CD8-positive, alpha-beta memory T cell (primary cell): ENCODE data around the gene DOCK3. TPM values are rescaled to one million over a fixed set of nuclear protein-coding genes. Genes with fewer than 3 reads are reported as not detected.
"Not testable (repeated sequence)": the region's sequence is repeated elsewhere in the genome, so short reads cannot be mapped to it uniquely, and the experiment has no call there.

ENCODE experiments used
- CTCF ChIA-PET: fragments of 350-600 bp; sonication (Branson Sonifier 250); formaldehyde crosslinking; loops from one replicate; lab custom pipeline; 2021; ENCODE audit warnings: antibody characterized with exemption; lab: Charles Lee
- POLR2A ChIA-PET: fragments of 350-600 bp; sonication (Branson Sonifier 250); formaldehyde crosslinking; loops from one replicate; lab custom pipeline; 2021; ENCODE audit warnings: antibody characterized with exemption; lab: Charles Lee
- DNase-seq, 5 donors: peaks; one replicate each; pipeline versions ENCODE4 v3.0.0 to v3.0.0-alpha.2; 2020 to 2022; ENCODE audit warnings: mixed read lengths in 1 of 5
- H3K27ac ChIP-seq: one replicate; pipeline ENCODE4 v1.7.0; 2013; ENCODE audit warnings: low read depth, mild to moderate bottlenecking, low read length, moderate library complexity
- H3K27me3 ChIP-seq: 2 replicates; pipeline ENCODE4 v1.7.0; 2013; ENCODE audit warnings: low read length, mild to moderate bottlenecking; ENCODE audit not compliant: insufficient read depth, poor library complexity, severe bottlenecking
- H3K36me3 ChIP-seq: 2 replicates; pipeline ENCODE4 v1.7.0; 2013; ENCODE audit warnings: mild to moderate bottlenecking, low read length, moderate library complexity; ENCODE audit not compliant: insufficient read depth
- H3K4me1 ChIP-seq: 2 replicates; pipeline ENCODE4 v1.7.0; 2013; ENCODE audit warnings: mild to moderate bottlenecking, low read length, moderate library complexity; ENCODE audit not compliant: insufficient read depth
- H3K4me3 ChIP-seq: 2 replicates; pipeline ENCODE4 v1.7.0; 2013; ENCODE audit warnings: mild to moderate bottlenecking, low read length
- H3K9me3 ChIP-seq: 2 replicates; pipeline ENCODE4 v1.7.0; 2013; ENCODE audit warnings: mild to moderate bottlenecking, low read length
- H3K27ac Mint-ChIP-seq, 8 donors: one replicate each; pipeline ENCODE4 v1.8.0; 2020 to 2021; ENCODE audit warnings: mixed read lengths in 8 of 8, mild to moderate bottlenecking in 6 of 8, inconsistent platforms in 3 of 8, moderate library complexity in 3 of 8
- H3K27me3 Mint-ChIP-seq, 2 donors: one replicate each; pipeline ENCODE4 v1.8.0; 2020 to 2021; ENCODE audit warnings: mixed read lengths in 2 of 2, mild to moderate bottlenecking in 1 of 2, moderate library complexity in 1 of 2
- H3K36me3 Mint-ChIP-seq, 3 donors: one replicate each; pipeline ENCODE4 v1.8.0; 2020 to 2021; ENCODE audit warnings: mixed read lengths in 3 of 3, inconsistent platforms in 1 of 3, mild to moderate bottlenecking in 1 of 3
- H3K4me1 Mint-ChIP-seq, 3 donors: one replicate each; pipeline ENCODE4 v1.8.0; 2020 to 2021; ENCODE audit warnings: mixed read lengths in 3 of 3, inconsistent platforms in 1 of 3, mild to moderate bottlenecking in 1 of 3
- H3K4me3 Mint-ChIP-seq, 7 donors: one replicate each; pipeline ENCODE4 v1.8.0; 2020 to 2021; ENCODE audit warnings: mixed read lengths in 7 of 7, mild to moderate bottlenecking in 6 of 7, moderate library complexity in 4 of 7, inconsistent platforms in 2 of 7
- H3K9me3 Mint-ChIP-seq, 5 donors: one replicate each; pipeline ENCODE4 v1.8.0; 2020 to 2022; ENCODE audit warnings: mixed read lengths in 5 of 5, mild to moderate bottlenecking in 3 of 5, moderate library complexity in 2 of 5, inconsistent platforms in 1 of 5
- polyA plus RNA-seq: library from polyadenylated mRNA; unstranded; fragments of 300-500 nt; fragmentation: Illumina TruSeq; gene quantifications from one replicate; pipeline ENCODE4 v1.2.3, GENCODE V29; 2021
- total RNA-seq, 2 experiments: library from RNA; stranded (reverse); gene quantifications; one replicate each; pipeline ENCODE4 v1.2.3, GENCODE V29; 2021

Gene DOCK3
- total and polyA plus RNA-seq, 3 experiments from 2014 or later, result 0.16 to 2.1 (median 2.0) TPM

DNA sequence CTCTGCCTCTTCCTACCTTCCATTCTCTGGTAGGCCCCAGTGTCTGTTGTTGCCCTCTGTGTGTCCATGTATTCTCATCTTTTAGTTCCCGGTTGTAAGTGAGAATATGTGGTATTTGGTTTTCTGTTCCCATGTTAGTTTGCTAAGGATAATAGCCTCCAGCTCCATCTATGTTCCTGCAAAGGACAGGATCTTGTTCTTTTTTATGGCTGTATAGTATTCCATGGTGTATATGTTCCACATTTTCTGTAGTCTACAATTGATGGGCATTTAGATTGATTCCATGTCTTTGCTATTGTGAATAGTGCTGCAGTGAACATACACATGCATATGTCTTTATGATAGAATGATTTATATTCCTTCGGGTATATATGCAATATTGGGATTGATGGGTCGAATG, 107.0 kb downstream of the DOCK3 start:
- H3K27ac Mint-ChIP-seq, H3K4me3 Mint-ChIP-seq, H3K4me1 Mint-ChIP-seq, H3K36me3 ChIP-seq, POLR2A ChIA-PET, CTCF ChIA-PET, H3K4me1 ChIP-seq, DNase-seq, H3K27me3 Mint-ChIP-seq, H3K4me3 ChIP-seq, H3K9me3 ChIP-seq, H3K27me3 ChIP-seq, H3K27ac ChIP-seq: not testable (repeated sequence)
- Mint-ChIP-seq H3K36me3 (peaks cover 0 to 28% (median 4%) of the 10 kb centered on the region in 3 donors), H3K9me3 (peaks cover 0 to 25% (median 16%) of the 10 kb centered on the region in 5 donors)

DNA sequence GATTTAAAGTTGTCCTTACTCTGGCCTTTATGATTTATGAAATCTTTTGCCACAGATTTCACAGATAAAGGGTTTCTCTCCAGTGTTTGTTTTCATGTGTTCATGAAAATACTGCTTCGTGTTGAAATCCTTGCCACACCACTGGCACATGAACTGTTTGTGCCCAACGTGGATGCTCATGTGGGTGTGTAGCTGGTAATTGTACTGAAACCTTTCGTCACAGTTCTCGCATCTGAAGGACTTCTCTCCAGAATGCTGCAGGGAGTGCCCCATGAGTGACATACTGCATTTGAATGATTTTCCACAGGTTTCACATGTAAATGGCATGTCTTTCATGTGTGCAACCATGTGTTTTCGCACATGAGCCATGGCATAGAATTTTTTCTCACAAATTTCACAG, 111.9 kb downstream of the DOCK3 start:
- no peak overlapping the region for H3K4me3 Mint-ChIP-seq
- no peak overlapping the region for H3K27ac Mint-ChIP-seq
- no peaks in the 10 kb centered on the region for H3K36me3 ChIP-seq
- peaks cover 2 to 31% (median 4%) of the 10 kb centered on the region in 3 donors for H3K36me3 Mint-ChIP-seq
- no peak overlapping the region for H3K4me3 ChIP-seq
- H3K27me3 ChIP-seq, result no peaks in the 10 kb centered on the region
- H3K4me1 ChIP-seq, result no peaks in the 10 kb centered on the region
- POLR2A ChIA-PET, result no interaction called here
- H3K9me3 ChIP-seq, result no peaks in the 10 kb centered on the region
- H3K27me3 Mint-ChIP-seq, result peaks cover 0 to 12% of the 10 kb centered on the region in 2 donors
- CTCF ChIA-PET, result no interaction called here
- no peak overlapping the region for H3K27ac ChIP-seq
- DNase-seq, result no peak
- no peaks in the 10 kb centered on the region for H3K4me1 Mint-ChIP-seq
- peaks cover 0 to 24% (median 15%) of the 10 kb centered on the region in 5 donors for H3K9me3 Mint-ChIP-seq

DNA sequence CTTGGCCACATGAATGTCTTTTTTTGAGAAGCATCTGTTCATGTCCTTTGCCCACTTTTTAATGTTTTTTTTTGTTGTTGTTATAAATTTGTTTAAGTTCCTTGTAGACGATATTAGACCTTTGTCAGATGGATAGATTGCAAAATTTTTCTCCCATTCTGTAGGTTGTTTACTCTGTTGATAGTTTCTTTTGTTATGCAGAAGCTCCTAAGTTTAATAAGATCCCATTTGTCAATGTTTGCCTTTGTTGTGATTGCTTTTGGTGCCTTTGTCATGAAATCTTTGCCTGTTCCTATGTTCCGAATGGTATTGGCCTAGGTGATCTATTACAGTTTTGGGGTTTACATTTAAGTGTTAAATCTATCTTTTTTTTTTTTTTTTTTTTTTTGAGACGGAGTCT, 116.2 kb downstream of the DOCK3 start:
- CTCF ChIA-PET, POLR2A ChIA-PET, H3K9me3 Mint-ChIP-seq: not testable (repeated sequence)

DNA sequence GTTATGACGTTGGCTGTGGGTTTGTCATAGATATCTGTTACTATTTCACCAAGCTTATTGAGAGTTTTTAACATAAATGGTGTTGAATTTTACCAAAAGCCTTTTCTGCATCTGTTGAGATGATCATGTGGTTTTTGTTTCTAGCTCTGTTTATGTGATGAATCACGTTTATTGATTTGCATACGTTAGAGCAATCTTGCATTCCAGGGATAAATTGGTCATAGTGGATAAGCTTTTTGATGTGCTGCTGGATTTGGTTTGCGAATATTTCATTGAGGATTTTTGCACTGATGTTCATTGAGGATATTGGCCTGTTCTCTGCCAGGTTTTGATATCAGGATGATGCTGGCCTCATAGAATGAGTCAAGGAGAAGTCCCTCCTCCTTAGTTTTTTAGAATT, 117.8 kb downstream of the DOCK3 start:
- H3K4me3 ChIP-seq, result no peak overlapping the region
- H3K4me1 ChIP-seq, result no peaks in the 10 kb centered on the region
- Mint-ChIP-seq H3K4me3 (no peak overlapping the region), H3K27ac (peak overlapping the region in 1 of 8 donors; percentile 1), H3K9me3 (peaks cover 0 to 5% (median 1%) of the 10 kb centered on the region in 5 donors), H3K4me1 (no peaks in the 10 kb centered on the region), H3K36me3 (peaks cover 0 to 24% (median under 1%) of the 10 kb centered on the region in 3 donors), H3K27me3 (peaks cover 12 to 35% of the 10 kb centered on the region in 2 donors)
- CTCF ChIA-PET, result no interaction called here
- H3K36me3 ChIP-seq, result no peaks in the 10 kb centered on the region
- no peak overlapping the region for H3K27ac ChIP-seq
- no peak for DNase-seq
- H3K27me3 ChIP-seq, result no peaks in the 10 kb centered on the region
- POLR2A ChIA-PET, result interaction anchor here (0.6 kb wide), 1 partner anchor 509 kb away, joined by 4 read pairs; no protein-coding TSS in a partner anchor
- H3K9me3 ChIP-seq, result no peaks in the 10 kb centered on the region

More for the DNA sequence above, 116.2 kb downstream of the DOCK3 start:
- not testable (repeated sequence) for H3K36me3 ChIP-seq, H3K4me1 ChIP-seq, H3K4me1 Mint-ChIP-seq, H3K4me3 Mint-ChIP-seq, H3K4me3 ChIP-seq, DNase-seq, H3K27ac ChIP-seq, H3K27ac Mint-ChIP-seq, H3K27me3 ChIP-seq, H3K9me3 ChIP-seq
- Mint-ChIP-seq H3K36me3 (peaks cover 0 to 20% (median 2%) of the 10 kb centered on the region in 3 donors), H3K27me3 (peaks cover 8 to 25% of the 10 kb centered on the region in 2 donors)

DNA sequence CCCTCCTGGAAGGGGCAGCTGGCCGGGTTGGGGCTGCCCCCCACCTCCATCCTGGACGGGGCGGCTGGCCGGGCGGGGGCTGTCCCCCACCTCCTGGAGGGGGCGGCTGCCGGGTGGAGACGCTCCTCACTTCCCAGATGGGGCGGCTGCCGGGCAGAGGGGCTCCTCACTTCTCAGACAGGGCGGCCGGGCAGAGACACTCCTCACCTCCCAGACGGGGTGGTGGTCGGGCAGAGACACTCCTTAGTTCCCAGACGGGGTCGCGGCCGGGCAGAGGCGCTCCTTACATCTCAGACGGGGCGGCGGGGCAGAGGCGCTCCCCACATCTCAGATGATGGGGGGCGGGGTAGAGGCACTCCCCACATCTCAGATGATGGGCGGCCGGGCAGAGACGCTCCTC, 129.1 kb downstream of the DOCK3 start:
- H3K9me3 Mint-ChIP-seq, result peaks cover 43 to 52% (median 44%) of the 10 kb centered on the region in 5 donors

DNA sequence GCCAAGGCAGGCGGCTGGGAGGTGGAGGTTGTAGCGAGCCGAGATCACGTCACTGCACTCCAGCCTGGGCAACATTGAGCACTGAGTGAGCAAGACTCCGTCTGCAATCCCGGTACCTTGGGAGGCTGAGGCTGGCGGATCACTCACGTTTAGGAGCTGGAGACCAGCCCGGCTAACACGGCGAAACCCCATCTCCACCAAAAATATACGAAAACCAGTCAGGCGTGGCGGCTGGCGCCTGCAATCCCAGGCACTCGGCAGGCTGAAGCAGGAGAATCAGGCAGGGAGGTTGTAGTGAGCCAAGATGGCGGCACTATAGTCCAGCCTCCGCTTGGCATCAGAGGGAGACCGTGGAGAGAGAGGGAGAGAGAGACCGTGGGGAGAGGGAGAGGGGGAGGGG, 129.6 kb downstream of the DOCK3 start:
- H3K27ac Mint-ChIP-seq, H3K4me3 Mint-ChIP-seq, H3K4me1 ChIP-seq, H3K27ac ChIP-seq, H3K4me3 ChIP-seq, POLR2A ChIA-PET, H3K27me3 ChIP-seq, DNase-seq, H3K4me1 Mint-ChIP-seq, H3K36me3 ChIP-seq, CTCF ChIA-PET, H3K9me3 ChIP-seq: not testable (repeated sequence)
- Mint-ChIP-seq H3K36me3 (peaks cover 0 to 45% (median 0%) of the 10 kb centered on the region in 3 donors), H3K27me3 (peaks cover 6 to 16% of the 10 kb centered on the region in 2 donors), H3K9me3 (peaks cover 37 to 46% (median 39%) of the 10 kb centered on the region in 5 donors)

More for the DNA sequence above, 129.1 kb downstream of the DOCK3 start:
- H3K27ac Mint-ChIP-seq, H3K4me1 Mint-ChIP-seq, H3K9me3 ChIP-seq, CTCF ChIA-PET, DNase-seq, H3K36me3 ChIP-seq, POLR2A ChIA-PET, H3K27ac ChIP-seq, H3K27me3 ChIP-seq, H3K4me3 Mint-ChIP-seq, H3K4me1 ChIP-seq, H3K4me3 ChIP-seq: not testable (repeated sequence)
- Mint-ChIP-seq H3K36me3 (peaks cover 0 to 50% (median 2%) of the 10 kb centered on the region in 3 donors), H3K27me3 (peaks cover 8 to 21% of the 10 kb centered on the region in 2 donors)

DNA sequence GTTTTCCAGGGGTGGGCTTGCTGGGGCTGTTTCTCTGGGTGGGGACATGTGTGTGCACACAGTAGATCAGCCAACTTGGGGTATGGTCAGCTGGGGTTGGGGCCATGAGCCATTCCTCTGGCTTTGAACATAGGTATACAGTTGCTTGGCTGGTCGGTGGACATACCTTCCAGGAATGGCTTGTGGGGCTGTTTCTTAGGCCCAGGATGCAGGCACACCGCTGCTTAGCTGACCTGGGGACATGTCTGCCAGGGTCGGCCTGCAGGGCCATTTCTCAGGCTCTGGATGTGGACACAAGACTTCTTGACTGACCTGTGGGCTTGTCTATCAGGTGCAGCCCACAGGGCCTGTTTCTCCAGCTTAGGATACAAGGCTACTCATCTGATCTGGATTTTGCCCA, 130.6 kb downstream of the DOCK3 start:
- H3K27ac ChIP-seq, result no peak overlapping the region
- H3K9me3 Mint-ChIP-seq, result peaks cover 28 to 37% (median 29%) of the 10 kb centered on the region in 5 donors
- H3K36me3 Mint-ChIP-seq, result peaks cover 0 to 36% (median 0%) of the 10 kb centered on the region in 3 donors
- no peak overlapping the region for H3K4me3 ChIP-seq
- no peak for DNase-seq
- CTCF ChIA-PET, result no interaction called here
- no peaks in the 10 kb centered on the region for H3K9me3 ChIP-seq
- no peak overlapping the region for H3K4me3 Mint-ChIP-seq
- H3K27me3 Mint-ChIP-seq, result peaks cover 0 to 8% of the 10 kb centered on the region in 2 donors
- H3K4me1 Mint-ChIP-seq, result no peaks in the 10 kb centered on the region
- no peaks in the 10 kb centered on the region for H3K36me3 ChIP-seq
- H3K27me3 ChIP-seq, result no peaks in the 10 kb centered on the region
- H3K4me1 ChIP-seq, result no peaks in the 10 kb centered on the region
- no peak overlapping the region for H3K27ac Mint-ChIP-seq
- POLR2A ChIA-PET, result no interaction called here

DNA sequence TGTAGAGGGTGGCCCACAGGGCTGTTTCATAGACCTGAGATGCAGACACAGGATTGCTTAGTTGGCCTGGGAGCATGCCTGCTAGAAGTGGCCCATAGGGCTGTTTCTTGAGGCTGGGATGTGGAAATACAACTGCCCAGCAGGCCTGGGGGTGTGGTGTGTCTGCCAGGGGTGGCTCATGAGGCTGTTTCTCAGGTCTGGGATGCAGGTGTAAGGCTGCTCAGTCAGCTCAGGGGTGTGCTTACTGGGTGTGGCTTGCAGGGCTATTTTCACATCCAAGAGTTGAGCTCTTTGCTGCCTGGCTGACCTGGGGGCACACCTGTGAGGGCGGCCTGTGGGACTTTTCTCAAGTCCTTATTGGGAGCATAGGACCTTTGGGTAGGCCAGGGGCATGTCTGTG, 131.3 kb downstream of the DOCK3 start:
- Mint-ChIP-seq H3K4me3 (no peak overlapping the region), H3K27ac (no peak overlapping the region), H3K4me1 (no peaks in the 10 kb centered on the region), H3K9me3 (peaks cover 20 to 30% (median 22%) of the 10 kb centered on the region in 5 donors), H3K36me3 (peaks cover 0 to 30% (median 0%) of the 10 kb centered on the region in 3 donors), H3K27me3 (peaks cover 0 to 8% of the 10 kb centered on the region in 2 donors)
- DNase-seq, result no peak
- no peaks in the 10 kb centered on the region for H3K36me3 ChIP-seq
- no peaks in the 10 kb centered on the region for H3K27me3 ChIP-seq
- CTCF ChIA-PET, result no interaction called here
- POLR2A ChIA-PET, result no interaction called here
- no peaks in the 10 kb centered on the region for H3K4me1 ChIP-seq
- H3K27ac ChIP-seq, result no peak overlapping the region
- H3K4me3 ChIP-seq, result no peak overlapping the region
- H3K9me3 ChIP-seq, result no peaks in the 10 kb centered on the region
